NCI-H446 (cell line): Measurements from ENCODE around the gene ONECUT2.

Source experiments
- DNase-seq, 2 experiments: peaks; one replicate each; lab custom pipeline; 2025; lab: John Stamatoyannopoulos, UW

Gene ONECUT2

DNA sequence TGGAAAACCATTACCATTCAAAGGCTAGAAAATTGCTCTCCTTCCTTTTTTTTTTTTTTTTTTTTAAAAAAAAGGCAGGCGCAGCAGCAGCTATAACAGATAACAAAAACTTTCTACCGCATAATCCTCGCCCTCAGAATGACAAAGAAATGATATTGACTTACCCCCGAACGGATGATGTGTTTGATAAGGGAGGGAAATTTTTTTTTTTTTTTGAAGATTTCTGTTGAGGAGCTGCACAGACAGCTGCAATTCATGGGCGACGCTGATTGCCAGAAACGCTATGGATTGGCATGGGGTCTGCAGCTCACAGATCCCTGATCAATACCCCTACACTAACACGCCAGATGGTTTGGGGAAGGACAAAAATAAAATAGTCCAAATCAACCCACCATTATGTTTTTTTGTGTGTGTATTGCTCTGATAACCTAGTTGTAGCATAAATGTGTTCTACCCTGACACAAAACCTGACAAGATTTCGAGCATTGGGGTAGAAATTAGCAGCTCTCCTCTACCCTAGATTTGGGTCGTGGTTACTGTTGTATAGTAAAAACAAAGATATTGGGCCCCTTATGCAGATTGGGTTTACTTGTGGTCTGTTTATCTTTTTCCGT, 3.6 kb upstream of the ONECUT2 start:
- DNase-seq = no peak

DNA sequence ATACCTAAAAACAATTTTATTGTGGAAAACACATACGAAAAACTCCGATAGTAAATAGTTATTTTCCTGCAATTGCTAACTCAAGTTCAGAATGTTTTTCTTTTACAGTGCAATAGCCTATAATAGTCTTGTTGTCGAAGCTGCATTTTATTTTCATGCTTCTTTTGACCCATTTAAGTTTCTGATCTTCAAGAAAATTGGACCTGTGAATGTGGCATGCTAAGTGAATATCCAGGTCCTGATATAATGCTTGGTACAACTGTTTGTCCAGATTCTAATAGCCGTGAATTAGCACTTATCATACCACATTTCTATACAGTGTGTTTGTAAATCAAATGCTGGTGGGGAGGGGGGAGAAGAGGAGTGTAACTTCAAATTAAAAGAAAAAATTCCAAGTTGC, 3.0 kb upstream of the ONECUT2 start:
- DNase-seq = no peak

DNA sequence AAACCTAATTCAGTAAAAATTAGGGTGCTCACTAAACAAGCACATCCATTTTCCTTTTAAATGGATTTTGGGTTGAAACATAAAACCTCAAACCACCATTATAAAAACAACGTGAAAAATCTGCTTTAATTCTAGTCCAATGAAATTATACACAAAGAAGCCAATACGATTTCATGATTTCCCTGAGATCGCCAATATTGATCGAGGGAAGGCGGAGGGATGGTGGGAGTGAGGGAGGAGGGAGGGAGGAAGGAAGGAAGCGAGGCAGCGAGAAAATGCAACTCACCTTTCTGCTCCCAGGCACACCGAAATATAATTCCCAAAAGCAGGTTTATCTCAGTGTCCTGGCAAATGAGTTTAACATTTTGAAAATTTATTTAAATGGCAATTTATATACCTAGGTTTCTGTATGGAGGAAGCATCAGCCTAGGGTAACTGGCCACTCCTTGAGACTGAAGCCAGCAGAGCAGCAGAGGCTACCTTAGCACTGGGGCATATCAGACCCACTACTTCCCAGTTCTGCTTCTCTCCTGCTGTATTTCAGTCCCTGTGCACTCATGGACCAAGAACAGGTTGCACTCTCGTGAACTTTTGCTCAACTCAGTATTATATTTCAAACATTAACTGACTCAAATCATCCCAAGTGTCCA, 2.3 kb upstream of the ONECUT2 start:
- DNase-seq = no peak

DNA sequence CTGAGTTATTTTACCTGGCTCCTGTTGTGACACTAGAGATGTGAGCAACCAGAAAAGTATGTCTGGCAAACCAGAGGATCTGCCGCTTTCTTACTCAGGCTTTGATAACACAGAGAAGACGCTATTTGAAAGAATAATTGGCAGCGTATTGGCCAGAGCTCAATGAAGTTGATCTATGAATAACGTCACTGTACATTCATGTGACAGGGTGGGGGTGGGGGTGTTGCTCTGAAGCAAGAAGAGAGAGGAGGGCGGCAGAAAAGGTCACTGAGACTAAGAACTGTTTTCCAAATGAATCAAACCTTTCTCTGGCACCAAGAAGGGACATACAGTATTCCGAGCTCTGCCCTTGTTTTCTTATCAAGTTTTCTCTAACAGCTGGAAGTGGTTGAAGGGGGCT, 1.7 kb upstream of the ONECUT2 start:
- DNase-seq = no peak

DNA sequence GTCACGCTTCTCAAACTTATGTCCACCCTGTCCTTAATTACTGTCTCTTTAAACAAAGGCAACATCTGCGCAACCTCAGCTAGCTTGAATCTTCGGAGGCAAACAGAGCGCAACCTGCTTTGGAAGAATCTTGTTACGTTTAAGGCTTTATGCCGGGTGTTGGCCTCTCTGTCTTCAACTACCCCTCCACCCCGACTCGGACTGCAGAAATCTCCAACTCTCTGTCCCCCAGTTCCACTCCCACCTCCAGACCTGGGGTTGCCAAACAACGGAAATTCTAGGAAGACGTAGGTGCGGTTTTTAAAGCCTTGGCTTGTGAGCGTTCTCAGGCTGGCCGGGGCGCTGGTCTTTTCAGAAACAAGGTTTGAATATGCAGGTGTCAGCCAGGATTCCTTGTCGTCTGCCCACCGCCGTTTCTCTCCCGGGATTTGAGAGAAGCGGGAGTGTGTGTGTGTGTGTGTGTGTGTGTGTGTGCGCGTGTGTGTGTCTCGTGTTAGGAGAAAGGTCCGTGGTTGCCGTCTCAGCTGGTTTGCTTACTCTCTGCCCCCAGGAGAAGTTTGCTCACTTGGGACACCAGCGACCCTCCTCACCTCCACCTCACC, 1.1 kb upstream of the ONECUT2 start:
- DNase-seq = no peak

DNA sequence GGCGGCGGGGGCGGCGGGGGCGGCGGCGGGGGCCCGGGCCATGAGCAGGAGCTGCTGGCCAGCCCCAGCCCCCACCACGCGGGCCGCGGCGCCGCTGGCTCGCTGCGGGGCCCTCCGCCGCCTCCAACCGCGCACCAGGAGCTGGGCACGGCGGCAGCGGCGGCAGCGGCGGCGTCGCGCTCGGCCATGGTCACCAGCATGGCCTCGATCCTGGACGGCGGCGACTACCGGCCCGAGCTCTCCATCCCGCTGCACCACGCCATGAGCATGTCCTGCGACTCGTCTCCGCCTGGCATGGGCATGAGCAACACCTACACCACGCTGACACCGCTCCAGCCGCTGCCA, 644 bp downstream of the ONECUT2 start:
- DNase-seq = no peak

DNA sequence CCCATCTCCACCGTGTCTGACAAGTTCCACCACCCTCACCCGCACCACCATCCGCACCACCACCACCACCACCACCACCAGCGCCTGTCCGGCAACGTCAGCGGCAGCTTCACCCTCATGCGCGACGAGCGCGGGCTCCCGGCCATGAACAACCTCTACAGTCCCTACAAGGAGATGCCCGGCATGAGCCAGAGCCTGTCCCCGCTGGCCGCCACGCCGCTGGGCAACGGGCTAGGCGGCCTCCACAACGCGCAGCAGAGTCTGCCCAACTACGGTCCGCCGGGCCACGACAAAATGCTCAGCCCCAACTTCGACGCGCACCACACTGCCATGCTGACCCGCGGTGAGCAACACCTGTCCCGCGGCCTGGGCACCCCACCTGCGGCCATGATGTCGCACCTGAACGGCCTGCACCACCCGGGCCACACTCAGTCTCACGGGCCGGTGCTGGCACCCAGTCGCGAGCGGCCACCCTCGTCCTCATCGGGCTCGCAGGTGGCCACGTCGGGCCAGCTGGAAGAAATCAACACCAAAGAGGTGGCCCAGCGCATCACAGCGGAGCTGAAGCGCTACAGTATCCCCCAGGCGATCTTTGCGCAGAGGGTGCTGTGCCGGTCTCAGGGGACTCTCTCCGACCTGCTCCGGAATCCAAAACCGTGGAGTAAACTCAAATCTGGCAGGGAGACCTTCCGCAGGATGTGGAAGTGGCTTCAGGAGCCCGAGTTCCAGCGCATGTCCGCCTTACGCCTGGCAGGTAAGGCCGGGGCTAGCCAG, 1.2 kb downstream of the ONECUT2 start:
- DNase-seq = no peak

DNA sequence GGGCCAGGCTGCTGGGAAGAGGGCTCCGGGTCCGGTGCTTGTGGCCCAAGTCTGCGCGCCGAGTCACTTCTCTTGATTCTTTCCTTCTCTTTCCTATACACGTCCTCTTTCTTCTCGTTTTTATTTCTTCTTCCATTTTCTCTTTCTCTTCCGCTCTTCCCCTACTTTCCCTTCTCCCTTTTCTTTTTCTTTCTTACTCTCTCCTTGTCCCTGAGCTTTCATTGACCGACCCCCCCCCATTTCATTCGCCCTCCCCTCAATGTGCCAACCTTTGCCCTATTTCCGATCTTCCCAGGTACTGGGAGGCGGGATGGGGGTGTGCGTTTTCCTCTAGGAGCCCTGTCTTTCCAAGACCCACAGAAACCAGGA, 1.8 kb downstream of the ONECUT2 start:
- no peak for DNase-seq

DNA sequence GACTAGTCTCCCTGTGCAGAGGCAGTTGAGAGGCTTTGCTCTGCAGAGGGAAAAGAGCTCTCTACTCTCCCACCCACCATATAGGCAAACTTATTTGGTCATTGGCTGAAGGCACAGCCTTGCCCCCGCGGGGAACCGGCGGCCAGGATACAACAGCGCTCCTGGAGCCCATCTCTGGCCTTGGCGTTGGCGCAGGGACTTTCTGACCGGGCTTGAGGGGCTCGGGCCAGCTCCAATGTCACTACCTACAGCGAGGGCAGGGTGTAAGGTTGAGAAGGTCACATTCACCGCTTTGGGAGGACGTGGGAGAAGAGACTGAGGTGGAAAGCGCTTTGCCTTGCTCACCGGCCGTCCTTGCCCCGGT, 2.2 kb downstream of the ONECUT2 start:
- DNase-seq = peak in 1 of 2 experiments; percentile 15

DNA sequence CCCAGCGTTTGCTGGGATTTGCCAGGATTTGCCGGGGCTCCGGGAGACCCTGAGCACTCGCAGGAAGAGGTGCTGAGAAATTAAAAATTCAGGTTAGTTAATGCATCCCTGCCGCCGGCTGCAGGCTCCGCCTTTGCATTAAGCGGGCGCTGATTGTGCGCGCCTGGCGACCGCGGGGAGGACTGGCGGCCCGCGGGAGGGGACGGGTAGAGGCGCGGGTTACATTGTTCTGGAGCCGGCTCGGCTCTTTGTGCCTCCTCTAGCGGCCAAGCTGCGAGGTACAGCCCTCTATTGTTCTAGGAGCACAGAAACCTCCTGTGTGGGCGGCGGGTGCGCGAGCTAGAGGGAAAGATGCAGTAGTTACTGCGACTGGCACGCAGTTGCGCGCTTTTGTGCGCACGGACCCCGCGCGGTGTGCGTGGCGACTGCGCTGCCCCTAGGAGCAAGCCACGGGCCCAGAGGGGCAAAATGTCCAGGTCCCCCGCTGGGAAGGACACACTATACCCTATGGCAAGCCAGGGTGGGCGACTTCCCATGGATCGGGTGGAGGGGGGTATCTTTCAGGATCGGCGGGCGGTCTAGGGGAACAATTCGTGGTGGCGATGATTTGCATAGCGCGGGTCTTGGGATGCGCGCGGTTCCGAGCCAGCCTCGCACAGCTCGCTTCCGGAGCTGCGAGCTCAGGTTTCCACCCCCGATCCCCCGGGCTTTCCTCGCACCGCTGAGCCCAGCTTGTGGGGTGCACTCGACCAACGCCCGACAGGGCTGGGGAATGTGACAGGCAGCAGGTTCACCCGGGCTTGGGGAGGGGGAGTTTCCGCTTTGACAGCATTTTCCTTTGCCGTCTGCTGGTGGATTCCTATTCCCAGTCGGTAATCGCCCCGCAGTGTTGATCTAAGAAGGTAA, 2.8 kb downstream of the ONECUT2 start:
- peak; percentile 68 to 78 for DNase-seq

DNA sequence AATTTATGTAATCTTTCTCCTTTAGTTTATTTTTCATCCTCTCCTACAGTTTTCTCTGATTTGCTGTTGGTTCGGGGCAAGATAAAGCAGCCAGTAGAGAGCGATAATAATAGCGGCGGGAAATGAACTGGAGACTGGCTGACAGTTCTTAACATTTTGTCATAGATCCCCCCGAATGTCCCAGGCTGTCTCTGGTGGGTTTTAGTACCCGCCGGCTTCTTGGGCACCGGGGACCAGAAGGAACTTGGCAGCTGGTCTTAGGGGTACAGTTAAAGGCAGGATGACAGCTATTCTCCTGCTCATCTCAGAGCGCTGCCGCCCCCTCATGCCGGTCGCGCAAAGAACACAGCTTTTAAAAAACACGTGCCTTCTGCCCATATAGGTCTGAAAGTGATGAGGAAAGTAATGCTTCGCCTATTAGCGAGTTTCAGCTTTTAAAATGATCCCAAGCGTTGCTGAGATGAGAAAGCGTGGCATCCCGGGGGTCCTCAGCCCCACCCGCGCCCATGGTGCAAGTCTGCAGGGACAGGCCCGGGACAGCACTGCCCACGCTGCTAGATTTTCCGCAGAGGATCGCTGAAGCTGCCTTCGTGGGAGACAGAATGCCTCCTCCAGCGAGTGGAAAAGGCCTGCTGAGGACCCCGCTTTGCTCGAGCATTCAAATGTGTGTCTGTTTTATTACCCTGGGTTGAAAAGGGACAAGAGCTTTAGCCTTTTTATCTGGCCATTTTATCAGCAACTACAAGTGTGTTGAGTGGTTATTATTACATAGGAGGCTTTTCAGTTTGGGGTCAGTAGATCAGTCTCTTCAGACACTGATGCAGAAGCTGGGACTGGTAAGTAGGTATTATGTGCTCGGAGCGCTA, 3.8 kb downstream of the ONECUT2 start:
- no peak for DNase-seq

DNA sequence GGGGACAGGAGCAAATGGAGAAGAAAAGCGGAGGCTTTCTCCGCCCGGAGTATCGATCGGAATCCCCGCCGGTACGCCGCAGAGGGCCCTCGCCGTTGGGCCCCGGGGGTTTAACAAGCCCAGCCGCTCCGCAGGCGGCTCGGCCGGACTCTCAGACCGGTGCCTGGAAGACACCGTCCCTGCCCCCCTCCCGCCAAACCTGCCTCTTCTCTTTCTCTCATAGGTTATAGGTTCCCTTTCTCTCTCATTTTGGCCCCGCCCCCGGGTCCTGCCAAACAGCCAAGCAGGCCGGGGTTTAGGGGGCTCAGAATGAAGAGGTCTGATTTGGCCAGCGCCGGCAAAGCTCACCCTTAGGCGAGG, 4.4 kb downstream of the ONECUT2 start:
- DNase-seq = no peak

DNA sequence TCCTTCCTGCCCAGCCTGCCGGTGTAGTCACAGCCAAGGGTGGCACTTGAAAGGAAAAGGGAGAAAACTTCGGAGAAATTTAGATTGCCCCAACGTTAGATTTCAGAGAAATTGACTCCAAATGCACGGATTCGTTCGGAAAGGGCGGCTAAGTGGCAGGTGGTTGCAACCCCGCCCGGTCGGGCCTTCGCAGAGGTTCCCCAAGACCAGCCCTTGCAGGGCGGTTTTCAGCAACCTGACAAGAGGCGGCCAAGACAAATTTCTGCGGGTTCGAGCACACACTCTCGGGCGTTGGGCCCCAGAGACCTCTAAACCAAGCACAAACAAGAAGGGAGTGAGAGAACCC, 4.8 kb downstream of the ONECUT2 start:
- DNase-seq = no peak

DNA sequence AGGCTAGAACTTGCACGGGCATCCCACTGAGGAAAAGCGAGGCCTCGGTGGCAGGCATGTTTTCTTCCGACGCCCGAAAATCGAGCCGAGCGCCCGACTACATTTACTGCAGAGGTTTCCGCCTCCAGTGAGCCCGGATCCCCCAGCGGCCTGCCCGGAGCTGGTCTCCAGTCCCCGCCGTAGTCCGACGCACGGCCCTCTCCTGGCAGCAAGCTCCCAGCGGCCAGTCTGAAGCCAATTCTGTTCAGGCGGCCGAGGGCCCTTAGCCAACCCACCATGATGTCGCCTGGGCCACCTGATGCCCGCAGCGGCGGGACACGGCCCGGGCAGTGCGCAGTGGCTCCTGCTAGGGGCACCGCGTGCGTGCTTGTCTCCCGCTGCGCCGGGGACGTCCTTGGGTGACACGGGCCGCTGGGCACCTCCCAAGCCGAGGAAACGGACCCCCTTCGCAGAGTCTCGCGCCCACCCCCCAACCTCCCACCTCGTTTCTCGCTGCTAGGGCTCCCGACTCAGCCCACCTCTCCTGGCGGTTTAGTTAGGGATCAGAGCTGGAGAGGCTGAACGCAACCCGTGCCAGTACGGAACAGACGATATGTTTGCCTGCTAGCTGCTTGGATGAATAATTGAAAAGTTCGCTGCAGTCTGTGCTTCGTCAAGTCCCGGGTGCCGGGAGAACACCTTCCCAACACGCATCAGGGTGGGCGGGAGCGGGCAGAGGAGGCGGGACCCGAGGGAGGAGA, 5.3 kb downstream of the ONECUT2 start:
- no peak for DNase-seq

DNA sequence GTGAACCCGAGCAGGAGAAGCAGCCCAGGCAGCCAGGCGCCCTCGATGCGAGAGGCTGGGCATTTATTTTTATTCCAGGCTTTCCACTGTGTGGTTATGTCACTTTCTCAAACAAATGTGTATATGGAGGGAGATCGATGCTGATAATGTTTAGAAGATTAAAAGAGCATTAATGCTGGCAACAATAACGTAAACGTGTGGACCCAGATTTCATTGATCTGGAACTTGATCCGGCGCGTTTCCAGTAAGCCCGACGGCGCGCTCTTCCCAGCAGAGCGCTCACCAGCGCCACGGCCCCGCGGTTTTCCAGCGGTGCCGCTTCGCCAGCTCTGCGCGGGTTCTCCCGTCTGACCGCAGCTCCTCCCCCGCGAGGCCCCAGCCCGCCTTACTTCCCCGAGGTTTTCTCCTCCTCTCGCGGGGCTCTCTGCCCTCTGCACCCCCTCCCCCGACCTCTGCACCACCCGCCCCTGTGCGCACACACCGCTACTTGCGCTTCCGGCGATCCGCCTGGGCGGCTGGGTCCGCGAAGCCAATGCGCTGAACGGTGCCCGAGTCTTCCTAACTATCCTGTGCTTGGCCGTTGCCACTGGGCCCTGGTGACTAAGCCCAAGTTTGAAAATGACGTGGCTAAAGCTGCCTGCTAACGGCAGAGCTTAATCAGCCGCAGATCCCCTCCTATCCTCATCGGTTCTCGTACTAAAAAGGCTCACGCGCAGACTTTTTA, 6.1 kb downstream of the ONECUT2 start:
- no peak for DNase-seq

DNA sequence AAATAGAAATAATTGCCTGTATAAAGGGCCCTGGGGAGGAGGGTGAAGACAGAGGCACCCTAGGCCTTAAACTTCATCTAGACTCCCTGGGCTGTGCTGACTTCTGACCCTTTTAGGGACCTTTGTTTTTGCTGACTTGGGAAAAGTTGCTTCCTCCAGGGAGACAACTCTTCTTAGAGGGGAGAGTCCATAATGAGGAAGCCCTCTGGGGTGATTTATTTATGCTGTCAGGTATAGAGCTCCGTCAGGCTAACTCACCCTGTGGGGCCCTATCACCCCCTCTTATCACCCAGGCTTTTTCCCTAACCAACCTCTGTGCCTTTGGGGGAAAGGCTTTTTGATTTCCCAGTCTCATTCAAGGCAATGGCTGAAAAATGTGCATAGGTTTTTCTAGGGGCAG, 8.1 kb downstream of the ONECUT2 start:
- no peak for DNase-seq

DNA sequence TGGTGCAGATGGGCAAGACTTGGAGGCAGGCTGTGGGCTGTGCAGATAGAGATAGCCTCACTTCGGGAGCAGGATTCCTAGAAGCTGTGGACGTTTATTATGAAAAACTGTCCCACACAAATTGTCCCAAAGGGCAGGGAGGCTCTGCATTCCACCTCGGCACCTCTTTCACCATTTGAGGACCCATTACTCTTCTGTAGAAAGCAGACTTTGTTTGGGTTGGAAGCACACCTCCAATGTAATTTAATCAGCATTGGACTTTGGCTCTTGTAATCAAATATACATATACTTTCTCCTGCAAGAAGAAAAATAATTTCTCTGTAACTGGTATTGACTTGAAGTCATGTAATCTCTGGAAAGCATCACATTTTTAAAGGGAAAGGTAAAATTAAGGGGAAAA, 8.5 kb downstream of the ONECUT2 start:
- DNase-seq = no peak

DNA sequence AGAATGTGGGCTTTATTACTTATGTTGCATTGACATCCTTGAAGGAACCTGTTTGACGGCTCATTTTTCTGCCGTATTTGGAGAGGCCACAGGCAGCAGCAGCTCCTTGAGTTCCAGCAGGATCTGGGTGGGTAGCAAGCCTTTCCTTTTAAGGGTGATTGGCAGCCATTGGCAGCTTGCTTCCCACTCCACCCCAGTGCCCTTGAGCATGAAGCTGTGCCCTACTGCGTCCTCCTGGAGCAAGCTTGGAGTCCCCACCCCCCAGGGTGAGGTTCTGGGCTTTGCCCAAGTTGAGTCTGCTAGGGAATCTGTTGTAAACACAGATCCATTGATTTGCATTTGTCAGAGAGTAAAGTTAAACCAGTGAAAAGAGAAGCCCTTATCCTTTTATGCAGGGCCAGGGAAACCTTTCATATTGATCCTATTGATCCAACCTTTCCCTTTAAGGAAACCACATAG, 9.2 kb downstream of the ONECUT2 start:
- DNase-seq = peak in 1 of 2 experiments; percentile 26

DNA sequence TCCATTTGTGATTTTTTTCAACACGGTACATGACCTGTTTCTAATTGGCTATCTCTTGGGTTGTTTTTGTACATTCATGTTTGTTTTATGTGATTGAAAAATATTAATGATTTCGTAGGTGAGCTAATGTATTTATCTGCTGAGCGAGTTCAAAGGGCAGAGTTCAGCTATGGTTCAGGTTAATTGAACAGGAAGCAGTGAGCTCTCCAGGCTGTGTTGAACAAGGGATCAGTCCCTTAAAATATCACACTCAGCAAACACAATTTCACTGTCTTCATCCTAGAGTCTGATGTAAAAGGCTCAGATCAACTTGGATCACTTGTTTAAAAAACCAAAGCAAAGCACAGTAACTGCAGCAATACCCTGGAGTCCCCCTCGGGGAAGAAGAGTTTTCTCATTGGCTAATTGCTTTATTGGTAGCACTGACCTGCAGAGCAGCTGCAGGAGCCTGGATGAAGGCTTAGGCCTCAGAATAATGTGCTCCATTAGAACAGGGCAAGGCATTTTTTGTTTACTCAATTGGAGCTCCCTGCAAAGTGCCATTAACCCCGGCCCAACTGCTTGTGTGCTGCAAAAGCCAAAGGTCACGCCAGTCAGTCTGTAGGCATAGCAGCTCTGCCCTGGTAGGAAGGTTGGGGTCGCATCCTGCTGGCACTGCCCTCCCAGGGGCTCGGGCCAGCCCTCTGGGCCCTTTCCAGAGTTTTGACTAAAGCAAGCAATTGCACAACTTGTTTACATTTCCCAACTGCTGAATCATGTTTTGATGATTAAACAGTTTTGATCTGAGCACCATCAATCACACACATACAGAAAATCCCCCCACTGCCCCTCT, 10.5 kb downstream of the ONECUT2 start:
- no peak for DNase-seq
